Hippocampal formation (tissue), 2 donors: Measurements from ENCODE around the gene TEDC2.

ENCODE experiments used
- DNase-seq, 2 donors: peaks; one replicate each; lab custom pipeline; 2025; lab: John Stamatoyannopoulos, UW

The TEDC2 gene

GRCh38 chr16:2512735-2513404 is 53.0 kb downstream of the TEDC2 start:
- DNase-seq, result no peak

GRCh38 chr16:2513405-2514332 is 53.8 kb downstream of the TEDC2 start, which contains the start of gene ATP6V0C:
ATP6V0C (plus strand) TSS chr16:2513952; CDS start chr16:2514104, 152 bp downstream.
- peak; percentile 83 to 91 for DNase-seq
